Right atrium auricular region (tissue), 2 donors: ENCODE data around the gene FMOD. TPM values are rescaled to one million over a fixed set of nuclear protein-coding genes. Genes with fewer than 3 reads are reported as not detected.

ENCODE experiments used
- DNase-seq: peaks from one replicate; pipeline ENCODE4 v3.0.0-alpha.2; 2019; ENCODE audit warnings: low spot score
- H3K27ac ChIP-seq, 2 donors: fragments of 200-600 bp; sonication (generic); 1 replicate in 1 of 2; 2 replicates in 1 of 2; pipeline ENCODE4 v1.5.1; 2016 to 2019
- H3K27me3 ChIP-seq, 2 donors: fragments of 200-600 bp; sonication (generic); one replicate each; pipeline versions ENCODE4 v1.5.1 to v1.6.0; 2017 to 2019
- H3K36me3 ChIP-seq: fragments of 200-600 bp; sonication (generic); one replicate; pipeline ENCODE4 v1.5.1; 2016
- H3K4me1 ChIP-seq, 2 donors: fragments of 200-600 bp; sonication (generic); one replicate each; pipeline versions ENCODE4 v1.5.1 to v1.6.0; 2017 to 2019
- H3K4me3 ChIP-seq, 2 donors: fragments of 200-600 bp; sonication (generic); 1 replicate in 1 of 2; 2 replicates in 1 of 2; pipeline ENCODE4 v1.5.1; 2017 to 2019; ENCODE audit warnings: mild to moderate bottlenecking in 1 of 2, moderate library complexity in 1 of 2
- H3K9me3 ChIP-seq, 2 donors: fragments of 200-600 bp; sonication (generic); one replicate each; pipeline ENCODE4 v1.5.1; 2019
- total RNA-seq, 2 donors: library from RNA; depleted of rRNA; stranded (reverse); fragments of >200 nt; gene quantifications; one replicate each; pipeline ENCODE4 v1.1.0, GENCODE V29; 2016
- TF ChIP-seq, protein P1 (sequence below), 2 donors: fragments of 200-600 bp; sonication (generic); IDR thresholded peaks; one replicate each; pipeline ENCODE4 v1.5.1; 2019; ENCODE audit warnings: antibody characterized with exemption in 2 of 2

The FMOD gene
- total RNA-seq, 2 donors from 2014 or later: 34.2 to 122 TPM

DNA sequence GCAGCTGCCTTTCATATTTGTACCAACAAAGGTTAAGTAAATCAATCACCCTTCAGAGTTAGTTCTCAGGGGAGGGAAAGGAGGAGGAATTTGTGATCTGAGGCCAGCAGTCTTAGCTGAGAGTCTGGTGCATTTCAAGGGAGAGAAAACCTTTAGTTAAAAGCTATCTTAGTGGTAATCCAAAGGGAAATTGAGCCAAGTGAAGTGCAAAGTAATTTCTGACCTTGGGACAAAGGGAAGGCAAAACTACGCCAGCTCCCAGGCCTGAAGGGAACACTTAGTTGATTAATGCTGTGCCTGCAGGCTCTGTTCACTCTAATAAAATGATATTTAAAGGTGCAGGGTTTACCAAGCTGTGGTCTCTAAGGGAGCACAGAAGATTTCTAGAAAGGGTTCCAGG, 23.1 kb upstream of the FMOD start:
- Histone ChIP-seq H3K4me3 (no peak overlapping the region), H3K4me1 (peaks cover 0 to 28% of the 10 kb centered on the region in 2 donors), H3K27me3 (no peaks in the 10 kb centered on the region), H3K36me3 (no peaks in the 10 kb centered on the region), H3K27ac (peak overlapping the region in 1 of 2 donors; percentile 47), H3K9me3 (no peaks in the 10 kb centered on the region)
- no peak for DNase-seq
- TF ChIP-seq, protein P1, sequence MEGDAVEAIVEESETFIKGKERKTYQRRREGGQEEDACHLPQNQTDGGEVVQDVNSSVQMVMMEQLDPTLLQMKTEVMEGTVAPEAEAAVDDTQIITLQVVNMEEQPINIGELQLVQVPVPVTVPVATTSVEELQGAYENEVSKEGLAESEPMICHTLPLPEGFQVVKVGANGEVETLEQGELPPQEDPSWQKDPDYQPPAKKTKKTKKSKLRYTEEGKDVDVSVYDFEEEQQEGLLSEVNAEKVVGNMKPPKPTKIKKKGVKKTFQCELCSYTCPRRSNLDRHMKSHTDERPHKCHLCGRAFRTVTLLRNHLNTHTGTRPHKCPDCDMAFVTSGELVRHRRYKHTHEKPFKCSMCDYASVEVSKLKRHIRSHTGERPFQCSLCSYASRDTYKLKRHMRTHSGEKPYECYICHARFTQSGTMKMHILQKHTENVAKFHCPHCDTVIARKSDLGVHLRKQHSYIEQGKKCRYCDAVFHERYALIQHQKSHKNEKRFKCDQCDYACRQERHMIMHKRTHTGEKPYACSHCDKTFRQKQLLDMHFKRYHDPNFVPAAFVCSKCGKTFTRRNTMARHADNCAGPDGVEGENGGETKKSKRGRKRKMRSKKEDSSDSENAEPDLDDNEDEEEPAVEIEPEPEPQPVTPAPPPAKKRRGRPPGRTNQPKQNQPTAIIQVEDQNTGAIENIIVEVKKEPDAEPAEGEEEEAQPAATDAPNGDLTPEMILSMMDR (IDR thresholded peaks at IDR 0.05): no peak

DNA sequence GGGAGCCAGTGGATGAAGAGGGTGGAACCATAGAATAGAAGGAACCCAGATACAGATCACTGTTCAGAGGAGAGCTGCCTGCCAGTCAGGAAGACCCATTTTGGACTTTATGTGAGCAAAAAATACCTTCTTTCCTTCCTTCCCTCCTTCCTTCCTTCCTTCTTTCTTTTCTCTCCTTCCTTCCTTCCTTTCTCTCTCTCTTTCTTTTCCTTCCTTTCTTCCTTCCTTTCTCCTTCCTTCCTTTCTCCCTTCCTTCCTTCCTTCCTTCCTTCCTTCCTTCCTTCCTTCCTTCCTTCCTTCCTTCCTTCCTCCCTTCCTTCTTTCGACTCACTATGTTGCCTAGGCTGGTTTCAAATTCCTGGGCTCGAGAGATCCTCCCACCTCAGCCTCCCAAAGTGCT, 22.1 kb upstream of the FMOD start:
- Histone ChIP-seq H3K36me3 (no peaks in the 10 kb centered on the region), H3K4me3 (no peak overlapping the region), H3K4me1 (peaks cover 0 to 26% of the 10 kb centered on the region in 2 donors), H3K9me3 (no peaks in the 10 kb centered on the region), H3K27ac (no peak overlapping the region), H3K27me3 (no peaks in the 10 kb centered on the region)
- DNase-seq: no peak
- TF ChIP-seq, protein P1 (IDR thresholded peaks at IDR 0.05): no peak

DNA sequence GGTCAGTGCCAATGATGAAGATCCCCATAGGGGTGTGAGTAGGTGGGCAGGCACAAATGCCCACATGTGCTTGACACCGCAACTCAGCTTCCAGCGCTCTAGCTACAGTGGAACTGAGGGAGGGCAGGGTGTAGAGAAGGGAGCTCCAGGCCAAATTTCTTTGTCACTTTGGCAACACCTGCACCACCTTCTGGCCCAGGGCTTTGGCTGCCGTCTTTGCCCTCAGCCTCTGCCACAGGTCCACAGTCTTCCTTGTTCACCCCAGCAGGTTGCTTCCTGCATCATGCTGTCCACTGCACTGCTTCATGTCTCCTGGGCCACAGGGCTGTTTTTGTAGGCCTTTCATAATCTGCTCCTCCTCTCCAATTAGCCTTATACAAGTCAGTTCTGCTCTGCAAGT, 20.4 kb upstream of the FMOD start:
- Histone ChIP-seq H3K9me3 (no peaks in the 10 kb centered on the region), H3K27ac (no peak overlapping the region), H3K27me3 (no peaks in the 10 kb centered on the region), H3K4me3 (no peak overlapping the region), H3K36me3 (no peaks in the 10 kb centered on the region), H3K4me1 (peaks cover 0 to 26% of the 10 kb centered on the region in 2 donors)
- TF ChIP-seq, protein P1 (IDR thresholded peaks at IDR 0.05): no peak
- no peak for DNase-seq

DNA sequence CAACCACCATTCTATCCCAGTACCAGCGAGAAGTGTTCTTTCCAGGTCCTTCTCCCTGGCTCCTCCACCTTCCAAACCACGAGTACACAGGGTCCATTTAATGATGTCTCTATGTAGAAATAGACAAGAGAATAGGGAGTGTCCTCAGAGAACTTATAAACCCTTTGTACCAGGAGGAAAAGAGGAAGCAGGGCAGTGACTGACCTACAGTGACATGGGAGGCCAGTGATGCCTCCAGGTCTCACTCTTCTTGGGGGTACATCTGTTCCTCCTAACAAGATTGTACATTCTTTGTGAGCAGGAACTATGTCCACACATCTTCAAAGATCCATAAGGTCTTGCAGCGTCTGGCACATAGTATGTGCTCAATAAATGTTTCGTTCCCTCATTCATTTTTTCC, 18.7 kb upstream of the FMOD start:
- TF ChIP-seq, protein P1 (IDR thresholded peaks at IDR 0.05): no peak
- Histone ChIP-seq H3K36me3 (no peaks in the 10 kb centered on the region), H3K9me3 (no peaks in the 10 kb centered on the region), H3K4me1 (peaks cover 0 to 26% of the 10 kb centered on the region in 2 donors), H3K4me3 (no peak overlapping the region), H3K27me3 (no peaks in the 10 kb centered on the region), H3K27ac (peak overlapping the region; percentile 37 to 52)
- no peak for DNase-seq

DNA sequence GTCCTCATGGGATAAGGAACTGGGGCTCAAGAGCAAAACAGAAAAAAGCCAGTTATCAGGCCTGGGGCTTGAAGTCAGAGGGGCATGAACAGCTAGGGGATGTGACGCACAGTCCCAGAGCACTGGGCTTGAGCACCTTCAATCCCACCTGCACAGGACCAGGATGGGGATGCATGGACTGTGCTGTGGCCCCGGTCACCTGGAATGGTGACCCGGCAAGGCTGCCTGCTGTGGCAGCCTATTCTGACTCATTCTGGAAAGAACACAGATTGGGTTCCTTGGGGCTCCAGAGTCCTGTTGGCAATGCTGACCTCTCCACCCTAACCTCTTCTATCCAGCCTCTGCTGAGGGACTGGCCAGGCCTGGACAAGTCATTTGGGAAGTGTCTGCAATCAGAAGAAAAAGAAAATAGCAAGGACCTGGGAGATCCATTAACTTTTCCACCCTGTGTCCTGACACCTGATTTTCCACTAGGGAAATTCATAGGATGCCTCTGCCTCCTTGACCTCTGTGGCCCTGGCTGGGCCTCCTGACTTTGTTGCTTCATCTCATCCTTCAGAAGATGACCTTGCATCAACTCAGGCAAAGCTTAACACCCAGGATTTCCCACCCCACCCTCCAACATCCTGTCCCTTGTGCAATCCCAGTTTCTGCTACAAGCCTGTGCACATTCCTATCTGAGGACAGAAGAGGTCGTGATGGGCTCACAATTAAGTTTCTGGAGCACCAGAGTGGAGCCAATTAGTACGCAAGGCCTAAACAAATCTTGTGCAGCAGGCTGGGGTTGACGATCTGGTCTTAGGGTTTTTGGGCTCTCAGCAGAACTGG, 17.9 kb upstream of the FMOD start:
- TF ChIP-seq, protein P1 (IDR thresholded peaks at IDR 0.05): peak in 1 of 2 donors; percentile 67
- H3K9me3 ChIP-seq: no peaks in the 10 kb centered on the region
- no peaks in the 10 kb centered on the region for H3K36me3 ChIP-seq
- H3K27ac ChIP-seq: peak overlapping the region; percentile 63 to 64
- no peaks in the 10 kb centered on the region for H3K27me3 ChIP-seq
- DNase-seq: peak; percentile 96
- peaks cover 0 to 26% of the 10 kb centered on the region in 2 donors for H3K4me1 ChIP-seq
- H3K4me3 ChIP-seq: no peak overlapping the region
